Gastrocnemius medialis (tissue), 4 donors: ENCODE measurements around the gene SLC35E2B. TPM values are rescaled to one million over a fixed set of nuclear protein-coding genes. Genes with fewer than 3 reads are reported as not detected.

Experiments
- ATAC-seq, 2 donors: fragments of 150-250 bp; one replicate each; pipeline ENCODE4 v1.9.1; 2016
- DNase-seq, 2 donors: peaks; one replicate each; pipeline ENCODE4 v3.0.0-alpha.2; 2019
- H3K27ac ChIP-seq, 4 donors: fragments of 200-600 bp; sonication (generic); 1 replicate in 1 of 4; 2 replicates in 3 of 4; pipeline ENCODE4 v1.5.1; 2016 to 2018; ENCODE audit warnings: mild to moderate bottlenecking in 2 of 4, moderate library complexity in 1 of 4
- H3K27me3 ChIP-seq, 3 donors: fragments of 200-600 bp; sonication (generic) in 2 of 3; 1 replicate in 1 of 3; 2 replicates in 2 of 3; pipeline versions ENCODE4 v1.5.1 to v1.6.0; 2016 to 2019; ENCODE audit warnings: mild to moderate bottlenecking in 1 of 3, moderate library complexity in 1 of 3
- H3K36me3 ChIP-seq, 2 donors: fragments of 200-600 bp; sonication (generic) in 1 of 2; one replicate each; pipeline ENCODE4 v1.5.1; 2017 to 2018
- H3K4me1 ChIP-seq, 2 donors: fragments of 200-600 bp; sonication (generic) in 1 of 2; one replicate each; pipeline ENCODE4 v1.5.1; 2016 to 2017; ENCODE audit warnings: mild to moderate bottlenecking in 2 of 2
- H3K4me3 ChIP-seq, 4 donors: fragments of 200-600 bp; sonication (generic) in 3 of 4; 1 replicate in 1 of 4; 2 replicates in 3 of 4; pipeline ENCODE4 v1.5.1; 2016 to 2019; ENCODE audit warnings: mild to moderate bottlenecking in 2 of 4
- H3K9me3 ChIP-seq, 3 donors: fragments of 200-600 bp; sonication (generic) in 2 of 3; 1 replicate in 1 of 3; 2 replicates in 2 of 3; pipeline ENCODE4 v1.5.1; 2016 to 2019
- POLR2A ChIP-seq, 2 donors: fragments of 450-650 bp; IDR thresholded peaks; one replicate each; pipeline ENCODE4 v1.6.1; 2017; ENCODE audit warnings: antibody characterized with exemption in 2 of 2, mild to moderate bottlenecking in 2 of 2, moderate library complexity in 2 of 2
- in situ Hi-C, 4 donors: fragments of 200-750 bp; cut with MboI; loops; one replicate each; pipeline versions ENCODE4 v1.15.0 to v1.8.0; 2017; ENCODE audit warnings: low sequenced_read_pairs in 4 of 4
- intact Hi-C: fragments of 100-400 bp; cut with DNase I; formaldehyde crosslinking; loops from one replicate; pipeline ENCODE4 v1.15.1; 2023; ENCODE audit warnings: low total_unique reads
- total RNA-seq, 4 donors: library from RNA; depleted of rRNA; stranded (reverse); fragments of >200 nt; gene quantifications; one replicate each; pipeline versions ENCODE4 v1.1.0 to v1.2.3, GENCODE V29; 2016
- TF ChIP-seq, protein P1 (sequence below), 5 experiments: fragments of 450-650 bp in 3 of 5; fragments of 200-600 bp in 2 of 5; sonication (generic) in 2 of 5; IDR thresholded peaks in 4 of 5; conservative IDR thresholded peaks in 1 of 5; 1 replicate in 4 of 5; 2 replicates in 1 of 5; pipeline ENCODE4 v1.5.1; 2016 to 2019; ENCODE audit warnings: antibody characterized with exemption in 5 of 5, mild to moderate bottlenecking in 3 of 5, moderate library complexity in 3 of 5

Gene SLC35E2B
- total RNA-seq, 4 donors from 2014 or later: 13.5 to 21.8 (median 15.2) TPM

DNA sequence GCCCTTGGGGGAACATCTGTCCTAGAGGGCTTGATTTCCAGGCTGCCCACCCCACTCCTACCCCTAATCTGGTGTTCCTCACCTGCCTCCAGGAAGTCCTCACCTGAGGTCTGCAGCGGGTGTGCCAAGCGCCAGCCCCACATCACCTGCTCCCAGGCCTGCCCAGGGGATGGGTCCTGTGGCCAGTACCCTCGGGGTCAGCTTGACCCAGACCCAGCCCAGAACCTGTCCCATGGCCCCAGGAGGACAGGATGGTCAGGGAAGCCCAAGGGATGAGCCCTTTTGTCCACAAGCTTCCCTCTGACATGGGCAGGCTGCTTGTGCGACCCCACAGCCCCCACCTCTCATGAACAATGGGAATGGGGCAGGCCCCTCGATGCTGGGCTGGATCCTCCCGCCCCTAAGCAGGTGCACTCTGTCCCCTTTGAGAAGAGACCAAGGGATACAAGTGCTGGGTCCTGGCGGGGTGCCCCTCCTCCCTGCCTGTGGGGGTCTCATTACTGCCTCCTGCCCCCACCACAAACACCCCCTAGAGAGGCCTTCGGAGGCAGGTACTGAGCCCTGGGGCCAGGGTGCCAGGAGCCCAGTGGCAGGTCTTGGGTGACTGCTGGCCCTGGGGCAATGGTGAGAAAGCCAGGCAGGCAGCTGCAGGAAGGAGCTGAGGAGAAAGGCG is 74.1 kb downstream of the SLC35E2B start:
- TF ChIP-seq, protein P1, sequence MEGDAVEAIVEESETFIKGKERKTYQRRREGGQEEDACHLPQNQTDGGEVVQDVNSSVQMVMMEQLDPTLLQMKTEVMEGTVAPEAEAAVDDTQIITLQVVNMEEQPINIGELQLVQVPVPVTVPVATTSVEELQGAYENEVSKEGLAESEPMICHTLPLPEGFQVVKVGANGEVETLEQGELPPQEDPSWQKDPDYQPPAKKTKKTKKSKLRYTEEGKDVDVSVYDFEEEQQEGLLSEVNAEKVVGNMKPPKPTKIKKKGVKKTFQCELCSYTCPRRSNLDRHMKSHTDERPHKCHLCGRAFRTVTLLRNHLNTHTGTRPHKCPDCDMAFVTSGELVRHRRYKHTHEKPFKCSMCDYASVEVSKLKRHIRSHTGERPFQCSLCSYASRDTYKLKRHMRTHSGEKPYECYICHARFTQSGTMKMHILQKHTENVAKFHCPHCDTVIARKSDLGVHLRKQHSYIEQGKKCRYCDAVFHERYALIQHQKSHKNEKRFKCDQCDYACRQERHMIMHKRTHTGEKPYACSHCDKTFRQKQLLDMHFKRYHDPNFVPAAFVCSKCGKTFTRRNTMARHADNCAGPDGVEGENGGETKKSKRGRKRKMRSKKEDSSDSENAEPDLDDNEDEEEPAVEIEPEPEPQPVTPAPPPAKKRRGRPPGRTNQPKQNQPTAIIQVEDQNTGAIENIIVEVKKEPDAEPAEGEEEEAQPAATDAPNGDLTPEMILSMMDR (IDR thresholded peaks at IDR 0.05 in 4 of 5, conservative IDR thresholded peaks at IDR 0.05 in 1 of 5): no peak
- no peak for TF ChIP-seq POLR2A (IDR thresholded peaks at IDR 0.05)
- no peaks in the 10 kb centered on the region for H3K9me3 ChIP-seq
- intact Hi-C loops (loop anchor here (5.0 kb wide), 1 partner anchor 106 kb away; the partner anchor contains the start of gene ATAD3A), in situ Hi-C loops (no loop called here)
- H3K4me3 ChIP-seq: no peak overlapping the region
- H3K27me3 ChIP-seq: no peaks in the 10 kb centered on the region
- no peak for DNase-seq
- peaks cover 0 to 2% of the 10 kb centered on the region in 2 donors for H3K36me3 ChIP-seq
- ATAC-seq: no peak
- peak overlapping the region; percentile 88 to 99 (median 91) for H3K27ac ChIP-seq
- peaks cover 69 to 72% of the 10 kb centered on the region in 2 donors for H3K4me1 ChIP-seq

DNA sequence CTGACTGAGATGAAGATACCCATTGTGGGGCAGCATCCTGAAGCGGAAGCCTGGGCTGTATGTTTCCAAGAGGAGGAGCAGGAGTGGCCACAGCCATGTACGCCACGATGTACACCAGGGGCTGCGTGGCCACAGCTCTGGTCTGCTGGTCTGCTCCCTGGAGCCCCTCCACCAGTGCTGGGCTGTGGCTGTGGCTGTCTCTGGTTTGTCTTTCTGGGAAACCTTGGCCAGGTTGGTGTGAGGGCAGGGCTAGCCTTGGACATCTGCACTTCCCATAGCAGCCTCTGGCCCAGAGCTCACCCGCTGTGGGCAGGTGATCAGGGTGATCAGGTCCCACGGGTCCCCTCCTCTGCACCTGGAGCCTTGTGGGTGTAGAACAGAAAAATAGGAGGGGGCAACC is 74.7 kb downstream of the SLC35E2B start:
- in situ Hi-C loops (no loop called here), intact Hi-C loops (loop anchor here (5.0 kb wide), 1 partner anchor 106 kb away; the partner anchor contains the start of gene ATAD3A)
- no peak for ATAC-seq
- DNase-seq: no peak
- Histone ChIP-seq H3K4me1 (peaks cover 65 to 66% of the 10 kb centered on the region in 2 donors), H3K36me3 (peaks cover 0 to 6% of the 10 kb centered on the region in 2 donors), H3K27ac (peak overlapping the region in 3 of 4 donors; percentile 88 to 99 (median 94)), H3K27me3 (no peaks in the 10 kb centered on the region), H3K9me3 (no peaks in the 10 kb centered on the region), H3K4me3 (no peak overlapping the region)
- no peak for TF ChIP-seq POLR2A (IDR thresholded peaks at IDR 0.05)
- TF ChIP-seq, protein P1 (IDR thresholded peaks at IDR 0.05 in 4 of 5, conservative IDR thresholded peaks at IDR 0.05 in 1 of 5): no peak

DNA sequence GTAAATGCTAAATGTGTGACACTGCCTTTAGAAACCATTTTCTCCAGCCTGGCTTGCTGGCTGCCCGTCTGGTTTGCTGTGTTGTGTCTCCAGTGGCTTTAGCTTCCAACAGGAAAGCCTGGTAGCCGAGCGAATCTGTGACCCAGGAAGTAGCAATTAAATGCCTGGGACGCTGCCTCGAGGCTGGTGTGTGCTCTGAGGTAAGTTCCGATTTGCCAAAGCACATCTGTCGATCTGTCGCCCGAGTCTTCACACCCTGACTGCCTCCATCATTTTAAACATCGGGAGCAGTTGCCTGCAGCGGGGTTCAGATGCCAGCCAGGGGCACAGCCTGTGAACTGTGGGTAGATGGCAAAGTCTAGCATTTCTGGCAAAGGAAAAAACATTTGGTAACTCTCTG is 75.1 kb downstream of the SLC35E2B start:
- Histone ChIP-seq H3K36me3 (peaks cover 0 to 6% of the 10 kb centered on the region in 2 donors), H3K27me3 (no peaks in the 10 kb centered on the region), H3K27ac (peak overlapping the region in 2 of 4 donors; percentile 94 to 99), H3K4me3 (no peak overlapping the region), H3K4me1 (peaks cover 61 to 62% of the 10 kb centered on the region in 2 donors), H3K9me3 (no peaks in the 10 kb centered on the region)
- TF ChIP-seq POLR2A (IDR thresholded peaks at IDR 0.05): no peak
- TF ChIP-seq, protein P1 (IDR thresholded peaks at IDR 0.05 in 4 of 5, conservative IDR thresholded peaks at IDR 0.05 in 1 of 5): no peak
- DNase-seq (no peak), ATAC-seq (no peak)
- in situ Hi-C loops (no loop called here), intact Hi-C loops (loop anchor here (5.0 kb wide), 1 partner anchor 105 kb away; the partner anchor contains the start of gene ATAD3A)

DNA sequence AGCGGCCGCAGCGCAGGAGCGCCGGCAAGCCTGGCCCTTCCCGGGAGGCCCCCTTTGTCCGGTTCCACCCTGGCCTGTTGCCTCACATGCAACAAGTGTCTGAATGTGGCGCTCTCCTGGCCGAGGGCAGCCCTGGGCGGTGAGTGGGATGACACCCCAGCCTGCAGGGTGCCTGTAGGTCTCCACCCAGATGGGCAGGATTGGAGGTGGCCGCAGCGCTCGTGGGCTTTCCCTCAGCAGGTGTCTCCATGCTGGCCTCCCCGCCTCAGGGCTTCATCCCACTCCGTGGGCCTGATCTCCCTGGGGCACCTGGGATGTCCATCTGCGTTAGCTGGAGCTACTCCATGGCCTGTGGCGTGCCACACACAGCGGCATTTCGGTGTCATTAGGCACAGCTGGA is 75.8 kb downstream of the SLC35E2B start:
- Histone ChIP-seq H3K9me3 (no peaks in the 10 kb centered on the region), H3K4me3 (peak overlapping the region; percentile 82 to 99 (median 89)), H3K36me3 (peaks cover 0 to 6% of the 10 kb centered on the region in 2 donors), H3K27me3 (no peaks in the 10 kb centered on the region), H3K27ac (peak overlapping the region; percentile 98 to 100 (median 100)), H3K4me1 (peaks cover 55% of the 10 kb centered on the region in 2 donors)
- no peak for DNase-seq
- no peak for TF ChIP-seq POLR2A (IDR thresholded peaks at IDR 0.05)
- TF ChIP-seq, protein P1 (IDR thresholded peaks at IDR 0.05 in 4 of 5, conservative IDR thresholded peaks at IDR 0.05 in 1 of 5): no peak
- no peak for ATAC-seq
- in situ Hi-C loops: no loop called here
- intact Hi-C loops: loop anchor here (5.0 kb wide), 1 partner anchor 105 kb away; the partner anchor contains the start of gene ATAD3A
